Prostate gland (tissue), 2 donors: ENCODE data around the gene EIF5A. TPM values are rescaled to one million over a fixed set of nuclear protein-coding genes. Genes with fewer than 3 reads are reported as not detected.

ENCODE experiments used
- DNase-seq: peaks from one replicate; pipeline ENCODE4 v3.0.0-alpha.2; 2019; ENCODE audit warnings: low spot score
- H3K27ac ChIP-seq, 2 donors: fragments of 200-600 bp; sonication (generic); 2 replicates each; pipeline ENCODE4 v1.5.1; 2017 to 2019
- H3K27me3 ChIP-seq: fragments of 200-600 bp; sonication (generic); replicated peaks from 2 replicates; pipeline ENCODE4 v1.5.1; 2019; ENCODE audit not compliant: insufficient read depth
- H3K36me3 ChIP-seq, 2 donors: fragments of 200-600 bp; sonication (generic); 1 replicate in 1 of 2; 2 replicates in 1 of 2; pipeline versions ENCODE4 v1.5.1 to v1.8.1; 2017 to 2019
- H3K4me1 ChIP-seq: fragments of 200-600 bp; sonication (generic); replicated peaks from 2 replicates; pipeline ENCODE4 v1.5.1; 2019
- H3K4me3 ChIP-seq, 2 donors: fragments of 200-600 bp; sonication (generic); 2 replicates each; pipeline ENCODE4 v1.5.1; 2017 to 2019
- H3K9me3 ChIP-seq: fragments of 200-600 bp; sonication (generic); 2 replicates; pipeline ENCODE4 v1.5.1; 2017
- CTCF ChIP-seq, 4 experiments: fragments of 200-600 bp in 2 of 4; fragments of 450-650 bp in 2 of 4; sonication (generic) in 2 of 4; IDR thresholded peaks; 1 replicate in 3 of 4; 2 replicates in 1 of 4; pipeline ENCODE4 v1.5.1; 2016 to 2019; ENCODE audit warnings: antibody characterized with exemption in 4 of 4, mild to moderate bottlenecking in 2 of 4, moderate library complexity in 2 of 4
- POLR2A ChIP-seq: fragments of 450-650 bp; IDR thresholded peaks from one replicate; pipeline ENCODE4 v1.6.1; 2016; ENCODE audit warnings: antibody characterized with exemption, mild to moderate bottlenecking
- POLR2AphosphoS5 ChIP-seq: sonication (generic); formaldehyde crosslinking; IDR thresholded peaks from one replicate; pipeline ENCODE4 v1.6.1; 2017; ENCODE audit warnings: antibody characterized with exemption
- WGBS: methylation state at CpG from one replicate; pipeline ENCODE4 v1.1.5; 2018; 5-methylcytosine and 5-hydroxymethylcytosine counted together
- intact Hi-C: fragments of 100-400 bp; cut with DNase I; formaldehyde crosslinking; loops from one replicate; pipeline ENCODE4 v1.14.2; 2022
- total RNA-seq, 2 donors: library from RNA; depleted of rRNA; stranded (reverse); fragments of >200 nt; gene quantifications; one replicate each; pipeline ENCODE4 v1.1.0, GENCODE V29; 2016

The EIF5A gene
- total RNA-seq, 2 donors from 2014 or later: 172 to 195 TPM

DNA sequence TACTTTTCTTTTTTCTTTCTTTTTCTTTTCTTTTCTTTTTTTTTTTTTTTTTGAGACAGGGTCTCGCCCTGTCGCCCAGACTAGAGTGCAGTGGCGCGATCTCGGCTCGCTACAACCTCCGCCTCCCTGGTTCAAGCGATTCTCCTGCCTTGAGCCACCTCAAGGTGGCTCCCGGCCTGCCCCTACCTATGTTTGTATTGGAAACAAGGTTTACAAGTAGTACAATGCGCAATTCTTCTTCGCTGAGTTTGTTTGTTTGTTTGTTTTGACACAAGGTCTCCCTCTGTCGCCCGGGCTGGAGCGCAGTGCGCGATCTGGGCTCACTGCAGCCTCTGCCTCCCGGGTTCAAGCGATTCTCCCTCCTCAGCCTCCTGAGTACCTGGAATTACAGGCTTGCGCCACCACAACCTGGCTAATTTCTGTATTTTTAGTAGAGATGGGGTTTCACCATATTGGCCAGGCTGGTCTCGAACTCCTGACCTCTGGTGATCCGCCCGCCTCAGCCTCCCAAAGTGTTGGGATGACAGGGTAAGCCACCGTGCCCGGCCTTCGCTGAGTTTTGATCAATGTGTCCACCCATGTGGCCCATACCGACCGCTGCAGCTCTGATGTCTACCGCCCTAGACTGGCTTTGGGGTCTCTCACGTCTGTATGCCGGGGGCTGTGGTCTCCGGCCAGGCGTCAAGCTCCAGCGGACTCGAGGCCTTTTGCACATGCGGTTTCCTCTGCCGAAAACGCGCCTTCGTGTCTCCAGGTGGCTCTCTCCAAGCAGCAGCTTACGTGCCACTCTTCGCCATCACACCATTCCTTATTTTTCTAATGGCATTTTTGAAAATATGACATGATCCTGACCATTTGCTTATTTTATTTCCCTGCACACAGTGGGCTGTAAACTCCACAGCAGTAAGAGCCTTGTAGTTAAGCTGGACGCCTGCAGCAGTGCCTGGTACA is 11.9 kb upstream of the EIF5A start:
- WGBS: 54% methylated on average over 42 of the region's 42 CpGs
- intact Hi-C loops: loop anchor here (1.0 kb wide), 1 partner anchor 15 kb away; no protein-coding TSS in a partner anchor
- no peaks in the 10 kb centered on the region for H3K27me3 ChIP-seq
- H3K4me3 ChIP-seq: peak overlapping the region in 1 of 2 donors; percentile 3
- no peaks in the 10 kb centered on the region for H3K9me3 ChIP-seq
- TF ChIP-seq POLR2AphosphoS5: peak; percentile 2
- TF ChIP-seq CTCF (IDR thresholded peaks at IDR 0.05): no peak
- no peaks in the 10 kb centered on the region for H3K36me3 ChIP-seq
- H3K27ac ChIP-seq: peak overlapping the region; percentile 5 to 25
- H3K4me1 ChIP-seq: peaks cover 13% of the 10 kb centered on the region
- no peak for DNase-seq

GRCh38 chr17:7296189-7296861 is 11.1 kb upstream of the EIF5A start:
- 4% methylated on average over 47 of the region's 51 CpGs for WGBS

DNA sequence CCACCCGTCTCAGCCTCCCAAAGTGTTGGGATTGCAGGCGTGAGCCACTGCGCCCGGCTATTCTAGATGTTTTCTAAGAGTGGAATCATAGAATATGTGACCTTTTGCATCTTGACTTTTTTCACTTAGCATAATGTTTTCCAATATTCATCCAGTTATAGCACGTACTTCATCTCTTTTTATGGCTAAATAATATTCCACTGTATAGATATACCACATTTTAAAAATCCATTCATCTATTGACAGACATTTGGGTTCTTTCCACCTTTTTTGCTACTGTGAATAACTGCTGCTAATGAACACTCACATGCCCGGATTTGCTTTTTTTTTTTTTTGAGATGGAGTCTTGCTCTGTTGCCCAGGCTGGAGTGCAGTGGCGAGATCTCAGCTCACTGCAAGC is 3.2 kb upstream of the EIF5A start:
- Histone ChIP-seq H3K9me3 (no peaks in the 10 kb centered on the region), H3K4me1 (no peaks in the 10 kb centered on the region), H3K27ac (no peak overlapping the region), H3K36me3 (no peaks in the 10 kb centered on the region), H3K4me3 (no peak overlapping the region), H3K27me3 (no peaks in the 10 kb centered on the region)
- WGBS: 94% methylated on average over 7 of the region's 7 CpGs
- intact Hi-C loops: no loop called here
- DNase-seq: no peak
- TF ChIP-seq POLR2AphosphoS5: no peak
- TF ChIP-seq POLR2A: no peak
- TF ChIP-seq CTCF (IDR thresholded peaks at IDR 0.05): no peak

More at GRCh38 chr17:7296189-7296861, 11.1 kb upstream of the EIF5A start:
- peaks cover 13% of the 10 kb centered on the region for H3K4me1 ChIP-seq
- DNase-seq: peak; percentile 73
- H3K27me3 ChIP-seq: no peaks in the 10 kb centered on the region
- peak overlapping the region; percentile 5 to 25 for H3K27ac ChIP-seq
- no peak for TF ChIP-seq POLR2A
- TF ChIP-seq POLR2AphosphoS5: peak; percentile 61
- peak; percentile 85 to 98 (median 96) for TF ChIP-seq CTCF (IDR thresholded peaks at IDR 0.05)
- no peaks in the 10 kb centered on the region for H3K9me3 ChIP-seq
- intact Hi-C loops: loop anchor here (1.0 kb wide), 1 partner anchor 16 kb away; no protein-coding TSS in a partner anchor
- H3K36me3 ChIP-seq: no peaks in the 10 kb centered on the region
- peak overlapping the region in 1 of 2 donors; percentile 3 for H3K4me3 ChIP-seq

GRCh38 chr17:7307686-7308624 is 527 bp downstream of the EIF5A start:
- WGBS: under 1% methylated on average over 85 of the region's 104 CpGs
- no peak for TF ChIP-seq POLR2AphosphoS5
- no peak for TF ChIP-seq POLR2A
- no peak for TF ChIP-seq CTCF (IDR thresholded peaks at IDR 0.05)
- H3K9me3 ChIP-seq: no peaks in the 10 kb centered on the region
- H3K27me3 ChIP-seq: no peaks in the 10 kb centered on the region
- no peak for DNase-seq
- peak overlapping the region; percentile 97 to 99 for H3K27ac ChIP-seq
- intact Hi-C loops: no loop called here
- peaks cover 8% of the 10 kb centered on the region for H3K4me1 ChIP-seq
- H3K36me3 ChIP-seq: peaks cover 8 to 12% of the 10 kb centered on the region in 2 donors
- peak overlapping the region; percentile 99 for H3K4me3 ChIP-seq
